ENCODE data around the gene PSPN.

PSPN gene

GRCh38 chr19:6372594-6373095, 3.1 kb downstream of the PSPN start, which contains the start of gene ALKBH7 (continued):
- TF ChIP-seq ZNF341 (tag by site-specific recombination; IDR thresholded peaks at IDR 0.05; ENCODE audit: low read depth) (no peak), PRDM6 (tag by site-specific recombination; IDR thresholded peaks at IDR 0.05) (no peak), ZSCAN5A (tag by site-specific recombination; IDR thresholded peaks at IDR 0.05) (peak; percentile 76; the same call in 1 of the 2 replicates), ZFHX2 (tag by site-specific recombination; conservative IDR thresholded peaks at IDR 0.05) (peak; percentile 77), BCL11B (tag by site-specific recombination; IDR thresholded peaks at IDR 0.05; ENCODE audit: low read depth) (peak; percentile 62; the same call in 1 of the 2 replicates), ZNF677 (tag by site-specific recombination; IDR thresholded peaks at IDR 0.05) (no peak), ZNF548 (tag by site-specific recombination; IDR thresholded peaks at IDR 0.05) (no peak), MEIS1 (CRISPR knock-in tag; IDR thresholded peaks at IDR 0.05; ENCODE audit: borderline replicate concordance) (no peak), KLF16 (tag by site-specific recombination; IDR thresholded peaks at IDR 0.05) (peak; percentile 75), GLIS1 (tag by site-specific recombination; IDR thresholded peaks at IDR 0.05) (no peak), ZNF423 (tag by site-specific recombination; IDR thresholded peaks at IDR 0.05) (no peak), ZNF629 (tag by site-specific recombination; IDR thresholded peaks at IDR 0.05) (peak; percentile 21; the same call in 1 of the 2 replicates), ZNF777 (tag by site-specific recombination; IDR thresholded peaks at IDR 0.05; ENCODE audit: borderline replicate concordance) (peak; percentile 60; the same call in 1 of the 2 replicates)

GRCh38 chr19:6364353-6364752, 11.4 kb downstream of the PSPN start:
- Histone ChIP-seq H3K4me3 (ENCODE audit: low read depth, low read length) (no peak overlapping the region), H3K4me1 (ENCODE audit: control insufficient read depth, insufficient read depth, low read length) (no peaks in the 10 kb centered on the region), H3K36me3 (ENCODE audit: control insufficient read depth in 2 of 2, insufficient read depth in 1 of 2, low read length in 2 of 2) (peaks cover 49 to 58% of the 10 kb centered on the region in 2 experiments; a peak in 2 of 3 replicates), H3K27ac (ENCODE audit: extremely low read depth, low read depth, low read length) (no peak overlapping the region), H3K9me3 (ENCODE audit: control insufficient read depth, insufficient read depth, low read depth, low read length) (no peaks in the 10 kb centered on the region)
- TF ChIP-seq KLF16 (tag by site-specific recombination; IDR thresholded peaks at IDR 0.05) (no peak), BCL11A (tag by site-specific recombination; IDR thresholded peaks at IDR 0.05; ENCODE audit: low read depth) (no peak)
- CTCF ChIA-PET, result interaction anchor here (0.6 kb wide), 1 partner anchor 8 kb away, joined by 3 read pairs; the partner anchor contains the start of gene ALKBH7
- POLR2A ChIA-PET, result interaction anchor here (4.8 kb wide), 1 partner anchor 8 kb away, joined by 60 read pairs; the partner anchor contains the start of gene ALKBH7

GRCh38 chr19:6362351-6362801, 13.4 kb downstream of the PSPN start:
- CTCF ChIA-PET, result no interaction called here
- POLR2A ChIA-PET, result interaction anchor here (4.8 kb wide), 1 partner anchor 10 kb away, joined by 60 read pairs; the partner anchor contains the start of gene ALKBH7

GRCh38 chr19:6362027-6362350, 13.7 kb downstream of the PSPN start:
- Histone ChIP-seq H3K9me3 (ENCODE audit: control insufficient read depth, insufficient read depth, low read depth, low read length) (no peaks in the 10 kb centered on the region), H3K4me1 (ENCODE audit: control insufficient read depth, insufficient read depth, low read length) (no peaks in the 10 kb centered on the region), H3K27ac (ENCODE audit: extremely low read depth, low read depth, low read length) (peak overlapping the region; percentile 67; the same call in 1 of the 2 replicates), H3K36me3 (ENCODE audit: control insufficient read depth in 2 of 2, insufficient read depth in 1 of 2, low read length in 2 of 2) (peaks cover 34 to 36% of the 10 kb centered on the region in 2 experiments; a peak in 2 of 3 replicates), H3K4me3 (ENCODE audit: low read depth, low read length) (peak overlapping the region; percentile 82)
- ChIA-PET CTCF (no interaction called here), POLR2A (interaction anchor here (4.8 kb wide), 1 partner anchor 11 kb away, joined by 60 read pairs; the partner anchor contains the start of gene ALKBH7)
- no peak for TF ChIP-seq ZNF777 (tag by site-specific recombination; IDR thresholded peaks at IDR 0.05; ENCODE audit: borderline replicate concordance)
- TF ChIP-seq ZBTB20 (tag by site-specific recombination; IDR thresholded peaks at IDR 0.05), result peak; percentile 1; the same call in 1 of the 2 replicates
- no peak for TF ChIP-seq CTCF (tag by site-specific recombination; IDR thresholded peaks at IDR 0.05)
- TF ChIP-seq REPIN1 (tag by site-specific recombination; IDR thresholded peaks at IDR 0.05; ENCODE audit: low read depth), result no peak
- no peak for TF ChIP-seq MYNN (tag by site-specific recombination; IDR thresholded peaks at IDR 0.05; ENCODE audit: borderline replicate concordance)
- no peak for TF ChIP-seq ZSCAN30 (tag by site-specific recombination; IDR thresholded peaks at IDR 0.05)
- peak; percentile 73; the same call in 1 of the 2 replicates for TF ChIP-seq ZNF335 (tag by site-specific recombination; conservative IDR thresholded peaks at IDR 0.05)
- TF ChIP-seq ZNF391 (tag by site-specific recombination; IDR thresholded peaks at IDR 0.05; ENCODE audit: borderline replicate concordance, low read depth), result no peak
- TF ChIP-seq PRDM1 (tag by site-specific recombination; IDR thresholded peaks at IDR 0.05), result peak; percentile 13; the same call in 1 of the 2 replicates

More at GRCh38 chr19:6362351-6362801, 13.4 kb downstream of the PSPN start:
- Histone ChIP-seq H3K4me1 (ENCODE audit: control insufficient read depth, insufficient read depth, low read length) (no peaks in the 10 kb centered on the region), H3K36me3 (ENCODE audit: control insufficient read depth in 2 of 2, insufficient read depth in 1 of 2, low read length in 2 of 2) (peaks cover 38 to 40% of the 10 kb centered on the region in 2 experiments; a peak in 2 of 3 replicates), H3K4me3 (ENCODE audit: low read depth, low read length) (peak overlapping the region; percentile 82), H3K9me3 (ENCODE audit: control insufficient read depth, insufficient read depth, low read depth, low read length) (no peaks in the 10 kb centered on the region), H3K27ac (ENCODE audit: extremely low read depth, low read depth, low read length) (peak overlapping the region; percentile 67; the same call in 1 of the 2 replicates)
- peak; percentile 75 for TF ChIP-seq ZBTB17 (tag by site-specific recombination; IDR thresholded peaks at IDR 0.05)
- TF ChIP-seq KLF1 (tag by site-specific recombination; IDR thresholded peaks at IDR 0.05), result no peak
- TF ChIP-seq SCRT2 (tag by site-specific recombination; IDR thresholded peaks at IDR 0.05), result peak; percentile 71
- 0 out of 2 replicates have a peak, but pooled peaks have one; percentile 2 for TF ChIP-seq ZNF791 (tag by site-specific recombination; IDR thresholded peaks at IDR 0.05)

All from HEK293 (cell line).